GM19395 (cell line): ENCODE results near the gene SON.
A peak's percentile ranks its signal among the peaks of the same experiment; 100 is the strongest.
"Not testable (repeated sequence)": the region's sequence is repeated elsewhere in the genome, so short reads cannot be mapped to it uniquely, and the experiment has no call there.

ENCODE experiments used
- ATAC-seq: cut with Tn5 transposase; IDR thresholded peaks from one replicate; pipeline ENCODE4 v1.9.1; 2021; ENCODE audit warnings: mild to moderate bottlenecking, moderate library complexity; ENCODE audit not compliant: unreplicated experiment

SON gene

DNA sequence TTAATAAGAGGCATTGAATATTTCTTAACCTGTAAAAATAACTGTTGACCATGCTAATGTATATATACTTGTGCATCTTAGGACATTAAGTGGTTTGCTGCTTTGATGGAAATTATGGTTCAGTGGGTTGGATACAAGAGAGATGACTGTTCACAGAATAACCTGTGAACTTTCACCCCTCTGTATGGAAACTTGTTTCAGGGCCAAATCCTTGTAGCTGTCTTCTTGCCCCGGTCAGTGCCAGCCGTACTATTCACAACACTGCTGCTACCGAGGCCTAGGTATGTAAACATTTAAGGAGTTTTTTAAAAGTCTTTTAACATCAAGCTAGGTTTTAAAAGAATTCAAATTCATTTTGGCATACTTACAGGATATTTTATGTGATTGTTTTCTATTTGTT, 29.5 kb downstream of the SON start:
- no peak for ATAC-seq

DNA sequence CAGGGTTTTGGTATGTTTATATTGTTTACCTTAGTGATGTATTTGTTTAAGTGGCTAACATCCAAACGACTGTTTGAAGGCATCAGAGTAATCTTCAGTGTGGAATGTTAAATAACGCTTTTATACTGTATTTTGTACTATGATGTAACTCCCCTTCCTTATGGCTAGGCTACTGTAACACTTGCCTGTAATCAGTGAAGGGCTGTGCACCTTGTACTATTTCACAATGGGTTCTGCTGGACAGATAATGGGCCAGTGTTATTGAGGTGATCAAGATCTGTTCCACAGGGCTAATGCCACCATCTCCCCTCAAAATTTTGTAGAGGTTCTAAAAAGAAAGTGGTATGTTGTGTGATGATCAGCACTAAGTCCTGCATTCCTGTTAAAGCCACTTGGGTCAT, 33.9 kb downstream of the SON start:
- not testable (repeated sequence) for ATAC-seq

DNA sequence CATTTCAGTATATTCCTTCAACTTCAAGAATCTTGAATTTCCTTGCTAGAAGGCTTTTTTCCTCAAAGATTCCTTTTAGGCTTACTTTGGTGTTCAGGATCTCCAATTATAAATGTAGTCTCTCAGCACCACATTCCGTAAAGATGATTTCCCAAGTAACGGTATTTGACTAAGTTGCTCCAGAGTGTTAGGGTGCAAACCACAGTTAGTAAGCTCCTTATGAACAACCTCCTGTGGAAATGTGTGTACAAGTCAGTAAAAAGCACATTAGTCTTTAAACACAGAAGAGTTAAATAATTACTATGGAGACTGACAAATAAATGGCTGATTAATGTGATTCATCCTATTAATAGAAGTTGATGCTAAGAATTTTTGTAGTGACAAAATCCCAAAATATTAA, 35.4 kb downstream of the SON start:
- no peak for ATAC-seq

DNA sequence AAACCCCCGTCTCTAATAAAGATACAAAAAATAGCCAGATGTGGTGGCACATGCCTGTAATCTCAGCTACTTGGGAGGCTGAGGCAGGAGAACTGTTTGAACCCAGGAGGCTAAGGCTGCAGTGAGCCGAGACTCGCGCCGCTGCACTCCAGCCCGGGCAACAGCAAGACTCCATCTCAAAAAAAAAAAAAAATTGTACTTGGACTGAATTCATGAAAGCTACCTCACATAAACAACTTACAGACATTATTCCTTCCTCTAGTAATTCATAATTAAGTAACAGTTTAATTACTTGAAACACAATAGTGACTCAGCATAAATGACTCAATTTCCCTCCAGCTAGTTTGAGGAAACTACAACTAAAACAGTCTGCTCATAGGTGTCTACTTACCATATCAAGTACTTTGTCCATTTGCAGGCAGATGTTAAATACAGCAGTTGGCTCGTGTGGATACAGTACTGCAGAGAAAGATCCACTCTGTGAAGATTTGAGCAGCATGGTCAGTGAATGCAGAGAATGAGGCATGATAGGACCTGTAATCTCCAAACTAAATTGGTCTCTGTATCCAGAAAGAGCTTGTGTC, 36.2 kb downstream of the SON start:
- no peak for ATAC-seq

DNA sequence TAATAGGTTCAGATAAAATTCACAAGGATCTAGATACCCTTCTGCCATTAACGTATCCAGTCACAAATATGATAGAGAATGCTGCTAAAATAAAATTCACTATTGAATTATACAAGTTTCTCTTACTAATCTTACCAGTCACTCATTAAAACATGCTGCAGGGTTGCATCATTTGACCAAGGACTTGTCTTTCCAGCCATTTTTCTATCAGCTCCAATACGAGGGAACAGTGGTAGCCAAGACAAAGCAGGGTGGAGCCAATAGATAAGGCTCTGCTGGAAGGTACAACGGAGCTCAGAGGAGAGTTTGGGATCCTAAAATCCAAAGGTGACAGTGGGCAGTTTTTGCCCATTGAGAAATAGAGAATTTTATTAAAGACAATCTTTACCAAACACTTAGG, 41.6 kb downstream of the SON start:
- no peak for ATAC-seq

DNA sequence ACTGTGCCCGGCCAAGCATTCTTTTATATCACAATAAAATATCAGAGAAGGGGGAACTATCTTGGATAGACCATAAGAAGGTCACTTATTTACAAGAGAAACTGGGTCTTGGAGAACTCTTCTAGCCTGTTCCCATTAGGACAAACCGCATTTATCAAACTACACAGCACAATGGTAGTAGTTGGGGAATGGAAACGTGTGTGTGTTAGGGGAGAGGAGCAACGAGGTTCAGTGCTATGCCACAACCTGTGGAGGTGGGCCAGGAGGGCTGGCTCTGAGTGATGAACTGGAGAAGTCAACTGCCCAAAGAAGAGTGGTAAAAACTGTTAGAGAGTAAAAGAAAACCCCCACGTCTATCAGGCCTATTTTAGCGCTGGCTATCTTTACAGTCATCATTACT, 44.1 kb downstream of the SON start:
- ATAC-seq = no peak

DNA sequence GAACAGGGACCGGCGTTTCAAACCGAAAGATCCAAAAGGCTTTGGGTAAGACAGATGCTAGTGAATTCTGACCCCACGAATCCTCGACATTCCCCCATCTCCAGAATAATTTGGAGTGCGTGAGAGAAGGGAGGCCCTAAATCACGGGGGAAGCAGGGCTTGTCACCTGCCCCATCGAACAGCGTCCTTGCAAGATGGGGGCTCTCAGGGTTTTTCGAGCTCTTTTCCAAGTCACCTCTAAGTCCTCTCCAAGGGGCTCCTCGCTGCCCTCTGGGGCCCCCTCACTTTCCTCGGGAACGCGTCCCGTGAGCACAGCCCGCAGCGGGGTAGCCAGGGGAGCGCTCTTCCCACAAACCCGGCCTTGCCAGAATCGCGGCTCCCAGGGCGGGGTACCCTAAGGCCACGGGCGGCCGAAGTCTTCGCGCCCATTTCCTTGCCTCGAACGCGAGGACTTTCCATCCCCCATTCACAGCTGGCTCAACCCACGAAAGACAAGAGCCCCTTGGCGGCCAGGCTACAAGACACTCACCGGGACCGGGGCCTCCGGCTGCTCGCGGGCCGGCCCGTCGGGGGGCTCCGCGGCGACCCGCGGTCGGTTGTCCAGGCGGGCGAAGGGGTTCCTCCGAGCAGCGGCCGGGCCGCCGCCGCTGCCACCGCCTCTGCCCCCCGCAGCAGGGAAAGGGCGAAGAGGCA, 45.1 kb downstream of the SON start:
- peak; percentile 55 for ATAC-seq

DNA sequence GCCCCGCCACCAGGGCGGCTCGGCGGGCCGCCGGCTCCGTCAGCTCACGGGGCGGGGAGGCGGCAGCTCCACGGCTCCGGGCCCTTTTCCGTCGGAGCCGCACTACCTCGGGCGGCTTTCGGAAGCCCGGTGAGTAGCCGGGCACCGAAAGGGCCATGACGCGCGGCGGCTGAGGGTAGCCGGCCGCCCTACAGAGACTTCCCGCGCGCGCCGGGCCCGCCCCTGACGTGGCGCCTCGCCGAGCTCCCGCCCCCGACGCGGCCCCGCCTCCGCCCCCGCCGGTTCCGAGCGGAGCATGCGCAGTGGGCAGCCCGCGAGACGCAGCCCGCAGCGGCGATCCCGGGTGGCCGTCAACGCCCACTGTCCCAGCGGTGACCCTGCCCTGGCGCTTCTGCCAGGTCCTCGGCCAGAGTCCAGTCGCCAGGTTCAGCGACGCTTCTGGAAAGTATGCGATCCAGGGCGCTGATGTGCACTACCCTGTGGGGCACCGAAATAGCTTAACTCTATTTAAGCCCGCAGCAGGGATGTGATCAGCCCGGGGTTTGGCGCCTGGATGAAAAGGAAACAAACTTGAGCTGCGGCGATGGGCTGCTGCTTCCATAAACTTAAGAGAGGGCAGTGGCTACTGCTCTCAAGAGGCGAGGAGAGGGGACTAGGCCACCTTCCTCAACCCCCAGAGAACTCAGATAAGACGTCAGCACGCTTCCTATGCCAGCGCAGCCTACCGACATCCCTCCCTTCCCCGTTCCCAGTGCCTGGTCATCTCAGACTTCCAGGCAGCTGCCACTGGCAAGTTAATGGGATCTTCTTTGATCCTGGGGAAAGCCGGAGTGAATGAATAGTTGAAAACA, 45.9 kb downstream of the SON start, which contains the start of gene DONSON:
Gene DONSON, minus strand, starts transcription at position 200 of the 851 bp plus-strand sequence. Its CDS starts 43 bp downstream, at position 157.
- ATAC-seq = peak; percentile 88

DNA sequence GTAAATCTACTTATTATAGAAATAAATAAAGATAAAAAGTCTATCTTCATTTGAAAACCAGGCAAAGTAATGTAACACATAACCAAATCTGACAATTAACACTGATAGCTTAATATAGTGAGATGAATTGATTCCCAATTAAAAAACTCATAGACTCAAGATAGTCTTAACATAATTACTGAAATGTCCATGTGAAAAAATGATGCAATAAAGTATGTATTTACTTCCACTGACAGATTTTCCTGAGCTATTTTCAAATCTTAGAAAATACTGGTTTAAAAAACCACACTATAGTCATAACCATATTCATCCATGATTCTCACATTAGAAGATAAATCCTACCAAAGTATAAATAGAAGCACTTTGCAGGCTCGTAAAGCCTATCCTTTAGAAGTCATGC, 55.2 kb downstream of the SON start:
- ATAC-seq = no peak

DNA sequence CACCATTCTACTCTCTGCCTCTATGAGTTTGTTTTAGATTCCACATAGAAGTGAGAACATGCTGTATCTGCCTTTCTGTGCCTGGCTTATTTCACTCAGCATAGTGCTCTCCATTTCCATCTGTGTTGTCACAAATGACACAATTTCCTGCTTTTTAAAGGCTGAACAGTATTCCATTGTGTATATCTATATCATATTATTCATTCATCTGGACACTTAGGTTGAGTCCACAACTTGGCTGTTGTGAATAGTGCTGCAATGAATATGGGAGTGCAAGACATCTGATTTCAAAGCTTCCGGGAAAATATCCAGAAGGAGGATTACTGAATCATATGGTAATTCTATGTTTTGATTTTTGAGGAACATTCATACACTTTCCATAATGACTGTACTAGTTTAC, 65.7 kb downstream of the SON start:
- ATAC-seq = no peak

DNA sequence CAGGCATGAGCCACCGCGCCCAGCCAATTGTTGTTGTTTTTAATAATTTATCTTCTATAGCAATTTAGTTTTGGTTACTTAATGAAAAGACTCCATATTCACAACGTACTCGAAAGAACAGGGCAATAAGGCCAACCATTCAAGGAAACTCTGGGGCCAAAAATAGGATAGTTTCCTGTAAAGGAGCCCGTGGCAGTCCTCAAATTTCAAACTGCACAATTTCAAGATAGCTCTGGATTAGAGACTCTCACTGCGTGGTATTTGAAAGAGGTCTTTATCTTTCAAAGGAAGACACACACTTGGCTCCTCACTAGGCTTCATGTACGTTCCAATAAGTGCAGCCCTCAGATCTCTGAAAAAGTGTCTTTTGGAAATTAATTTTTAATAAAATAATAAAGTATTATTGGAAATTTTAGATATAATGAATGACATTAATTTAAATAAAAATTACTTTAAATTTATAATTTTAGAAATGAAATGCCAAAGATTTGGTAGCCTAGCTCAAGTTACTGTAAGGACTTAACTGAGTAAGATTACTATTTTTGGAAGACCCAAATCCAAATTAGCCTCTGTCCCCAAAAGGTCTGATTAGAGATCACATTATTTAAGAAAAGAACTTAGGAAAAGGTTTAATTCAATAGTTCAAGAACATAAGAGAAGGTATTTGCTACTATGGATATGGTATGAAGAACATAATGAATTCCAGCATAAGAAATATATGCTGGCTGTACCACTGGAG, 68.3 kb downstream of the SON start:
- no peak for ATAC-seq

DNA sequence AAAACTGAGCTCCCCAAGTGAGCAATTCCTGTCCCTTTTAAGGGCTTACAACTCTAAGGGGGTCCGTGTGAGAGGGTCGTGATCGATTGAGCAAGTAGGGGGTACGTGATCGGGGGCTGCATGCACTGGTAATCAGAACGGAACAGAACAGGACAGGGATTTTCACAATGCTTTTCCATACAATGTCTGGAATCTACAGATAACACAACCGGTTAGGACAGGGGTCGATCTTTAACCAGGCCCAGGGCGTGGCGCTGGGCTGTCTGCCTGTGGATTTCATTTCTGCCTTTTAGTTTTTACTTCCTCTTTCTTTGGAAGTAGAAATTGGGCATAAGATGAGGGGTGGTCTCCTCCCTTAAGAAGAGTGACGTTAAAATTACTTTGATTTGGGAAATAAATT, 74.7 kb downstream of the SON start:
- not testable (repeated sequence) for ATAC-seq

DNA sequence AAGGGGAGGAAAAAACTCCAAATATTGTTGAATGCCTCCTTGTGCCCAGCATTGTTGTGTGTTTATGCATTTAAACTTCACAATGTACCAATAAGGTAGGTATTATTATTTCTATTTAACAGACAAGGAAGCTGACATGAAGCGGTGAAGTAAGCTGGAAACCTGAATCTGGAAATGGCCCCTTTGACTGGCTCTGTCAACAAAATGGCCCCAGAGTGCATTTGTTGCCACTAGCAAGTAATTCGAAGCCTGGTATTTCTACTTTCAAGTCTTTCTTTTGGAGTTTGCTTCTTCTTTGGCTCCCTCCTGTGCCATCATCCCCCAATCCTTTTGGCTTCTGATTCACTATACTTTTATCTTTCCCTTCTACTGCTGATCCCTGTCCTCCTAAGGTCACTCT, 75.6 kb downstream of the SON start:
- ATAC-seq = no peak

DNA sequence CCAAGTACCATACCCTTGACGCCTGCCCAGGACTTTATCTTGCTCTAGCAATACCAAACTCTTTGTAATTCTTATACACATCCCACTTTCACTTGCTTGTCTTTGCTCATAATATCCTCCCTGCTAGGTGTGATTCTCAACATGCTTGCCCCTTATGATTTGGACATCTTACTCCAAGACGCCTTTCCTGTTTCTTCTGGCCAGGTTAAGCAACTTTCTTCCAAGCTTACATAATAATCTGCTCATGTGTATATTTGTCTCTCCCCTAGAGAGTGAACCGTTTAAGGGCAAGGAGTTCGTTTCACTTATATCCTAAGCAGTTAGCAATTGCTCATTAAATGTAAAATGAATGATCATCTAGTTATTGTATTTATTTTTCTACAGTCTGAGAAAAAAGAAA, 76.9 kb downstream of the SON start:
- no peak for ATAC-seq

DNA sequence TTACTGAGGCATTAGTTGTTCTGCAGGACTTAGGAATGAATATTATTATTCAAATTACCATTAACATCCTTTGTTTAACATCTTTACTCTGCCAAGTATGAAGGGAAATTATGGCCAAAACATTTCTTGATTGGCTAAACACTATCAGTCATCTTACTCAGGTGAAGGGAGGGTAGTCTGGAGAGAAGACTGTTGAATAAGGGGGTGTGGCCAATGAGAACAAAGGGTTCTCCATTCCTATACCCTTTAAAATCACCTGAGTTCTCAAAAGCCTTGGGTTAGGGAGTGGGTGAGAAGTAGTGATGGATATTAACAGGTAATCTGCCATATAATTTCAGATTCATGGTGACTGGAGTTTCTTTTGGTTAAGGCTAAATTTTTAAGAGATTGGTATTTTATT, 79.4 kb downstream of the SON start:
- ATAC-seq = no peak

DNA sequence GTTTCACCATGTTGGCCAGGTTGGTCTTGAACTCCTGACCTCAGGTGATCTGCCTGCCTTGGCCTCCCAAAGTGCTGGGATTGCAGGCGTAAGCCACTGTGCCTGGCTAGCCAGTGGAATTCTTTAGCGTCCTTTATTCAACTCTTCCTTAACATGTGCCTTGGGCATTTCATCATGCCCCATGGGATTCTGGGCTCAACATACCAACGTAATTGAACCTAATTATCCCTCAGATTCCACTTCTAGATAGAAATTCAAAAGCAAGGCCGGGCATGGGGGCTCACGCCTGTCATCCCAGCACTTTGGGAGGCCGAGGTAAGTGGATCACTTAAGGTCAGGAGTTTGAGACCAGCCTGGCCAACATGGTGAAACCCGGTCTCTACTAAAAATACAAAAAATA, 83.3 kb downstream of the SON start:
- not testable (repeated sequence) for ATAC-seq
